Activated CD8-positive, alpha-beta memory T cell treated with anti-CD3 and anti-CD28 coated beads for 36 hours (primary cell): ENCODE data around the gene CPT2. TPM values are rescaled to one million over a fixed set of nuclear protein-coding genes. Genes with fewer than 3 reads are reported as not detected.
"Not testable (repeated sequence)": the region's sequence is repeated elsewhere in the genome, so short reads cannot be mapped to it uniquely, and the experiment has no call there.

ENCODE experiments used
- CTCF ChIA-PET: fragments of 350-600 bp; sonication (Branson Sonifier 250); formaldehyde crosslinking; loops from one replicate; lab custom pipeline; 2021; ENCODE audit warnings: antibody characterized with exemption; lab: Charles Lee
- POLR2A ChIA-PET: fragments of 350-600 bp; sonication (Branson Sonifier 250); formaldehyde crosslinking; loops from one replicate; lab custom pipeline; 2021; ENCODE audit warnings: antibody characterized with exemption; lab: Charles Lee
- total RNA-seq, 2 experiments: library from RNA; stranded (reverse); gene quantifications; one replicate each; pipeline ENCODE4 v1.2.3, GENCODE V29; 2021

The CPT2 gene
- total RNA-seq, 2 experiments from 2014 or later, result 19.6 to 21.6 TPM

DNA sequence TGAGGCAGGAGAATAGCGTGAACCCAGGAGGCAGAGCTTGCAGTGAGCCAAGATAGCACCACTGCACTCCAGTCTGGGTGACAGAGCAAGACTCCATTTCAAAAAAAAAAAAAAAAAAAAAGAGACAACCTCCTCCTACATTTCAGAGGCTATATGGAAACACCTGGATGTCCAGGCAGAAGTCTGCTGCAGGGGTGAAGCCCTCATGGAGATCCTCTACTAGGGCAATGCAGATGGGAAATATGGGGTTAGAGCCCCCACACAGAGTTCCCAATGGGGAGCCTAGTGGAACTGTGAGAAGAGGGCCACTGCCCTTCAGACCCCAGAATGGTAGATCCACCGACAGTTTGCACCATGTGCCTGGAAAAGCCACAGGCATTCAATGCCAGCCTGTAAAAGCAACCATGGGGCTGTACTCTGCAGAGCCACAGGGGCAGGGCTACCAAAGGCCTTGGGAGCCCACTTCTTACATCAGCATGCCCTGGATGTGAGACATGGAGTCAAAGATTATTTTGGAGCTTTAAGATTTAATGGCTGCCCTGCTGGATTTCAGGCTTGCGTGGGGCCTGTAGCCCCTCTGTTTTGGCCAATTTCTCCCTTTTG is 9.6 kb downstream of the CPT2 start:
- POLR2A ChIA-PET, result not testable (repeated sequence)
- CTCF ChIA-PET, result interaction anchor here (0.7 kb wide), 1 partner anchor 13 kb away, joined by 4 read pairs; no protein-coding TSS in a partner anchor

DNA sequence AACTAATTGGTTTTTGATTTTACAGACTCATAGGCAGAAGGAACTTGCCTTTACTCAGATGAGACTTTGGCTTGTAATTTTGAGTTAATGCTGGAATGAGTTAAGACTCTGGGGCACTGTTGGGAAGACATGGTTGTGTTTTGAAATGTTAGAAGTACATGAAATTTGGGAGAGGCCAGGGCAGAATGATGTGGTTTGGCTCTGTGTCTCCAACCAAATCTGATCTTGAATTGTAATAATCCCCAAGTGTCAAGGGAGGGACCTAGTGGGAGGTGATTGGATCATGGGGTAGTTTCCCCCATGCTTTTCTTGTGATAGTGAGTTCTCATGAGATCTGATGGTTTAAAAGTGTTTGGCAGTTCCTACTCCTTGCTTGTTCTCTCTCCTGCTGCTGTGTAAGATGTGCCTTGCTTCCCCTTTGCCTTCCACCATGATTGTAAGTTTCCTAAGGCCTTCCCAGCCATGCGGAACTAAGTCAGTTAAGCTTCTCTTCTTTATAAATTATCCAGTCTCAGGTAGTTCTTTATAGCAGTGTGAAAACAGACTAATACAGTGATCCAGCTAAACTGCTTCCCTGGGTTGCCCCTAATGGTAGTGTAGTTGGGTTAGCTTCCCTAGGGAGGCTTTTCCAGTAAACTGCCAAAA is 10.2 kb downstream of the CPT2 start:
- ChIA-PET POLR2A (no interaction called here), CTCF (no interaction called here)

- ChIA-PET CTCF (no interaction called here), POLR2A (no interaction called here)
These were observed 11.1 kb downstream of the CPT2 start for GRCh38 chr1:53207726-53208125.

DNA sequence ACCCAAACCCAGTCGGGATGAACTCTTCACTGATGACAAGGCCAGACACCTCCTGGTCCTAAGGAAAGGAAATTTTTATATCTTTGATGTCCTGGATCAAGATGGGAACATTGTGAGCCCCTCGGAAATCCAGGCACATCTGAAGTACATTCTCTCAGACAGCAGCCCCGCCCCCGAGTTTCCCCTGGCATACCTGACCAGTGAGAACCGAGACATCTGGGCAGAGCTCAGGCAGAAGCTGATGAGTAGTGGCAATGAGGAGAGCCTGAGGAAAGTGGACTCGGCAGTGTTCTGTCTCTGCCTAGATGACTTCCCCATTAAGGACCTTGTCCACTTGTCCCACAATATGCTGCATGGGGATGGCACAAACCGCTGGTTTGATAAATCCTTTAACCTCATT is 13.7 kb downstream of the CPT2 start:
- ChIA-PET CTCF (no interaction called here), POLR2A (no interaction called here)

- CTCF ChIA-PET, result no interaction called here
- POLR2A ChIA-PET, result no interaction called here
These were observed 14.3 kb downstream of the CPT2 start for GRCh38 chr1:53210954-53211353.

DNA sequence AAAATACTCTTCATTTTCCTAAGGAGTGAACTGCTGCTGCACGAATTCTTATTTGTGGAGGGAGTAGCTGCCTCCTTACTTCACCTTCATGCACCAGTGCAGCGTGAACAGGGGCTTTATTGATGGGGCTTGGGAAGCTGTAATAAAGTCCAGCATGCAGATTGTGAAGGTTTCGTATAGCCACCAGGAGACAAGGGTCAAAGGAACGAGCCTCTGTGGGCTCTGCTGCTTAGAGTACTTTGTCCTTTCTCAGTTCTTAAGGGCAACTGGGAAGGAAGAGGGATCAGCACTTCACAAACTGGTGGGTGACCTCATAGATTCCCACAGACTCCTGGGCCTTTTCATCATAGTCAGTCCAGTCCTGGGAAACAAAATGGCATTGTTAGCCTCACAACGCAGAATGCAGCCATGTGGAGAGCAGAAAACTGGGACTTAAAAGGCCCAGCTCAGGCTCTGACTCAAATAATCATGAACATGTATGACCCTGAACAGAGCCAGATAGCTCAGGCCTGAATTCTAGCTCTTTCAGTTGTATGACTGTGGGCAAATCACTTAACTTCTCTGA is 17.8 kb downstream of the CPT2 start:
- CTCF ChIA-PET, result no interaction called here
- POLR2A ChIA-PET, result no interaction called here

GRCh38 chr1:53218201-53218600 is 21.6 kb downstream of the CPT2 start:
- POLR2A ChIA-PET, result no interaction called here
- CTCF ChIA-PET, result no interaction called here

GRCh38 chr1:53219711-53220110 is 23.1 kb downstream of the CPT2 start:
- ChIA-PET CTCF (no interaction called here), POLR2A (no interaction called here)

DNA sequence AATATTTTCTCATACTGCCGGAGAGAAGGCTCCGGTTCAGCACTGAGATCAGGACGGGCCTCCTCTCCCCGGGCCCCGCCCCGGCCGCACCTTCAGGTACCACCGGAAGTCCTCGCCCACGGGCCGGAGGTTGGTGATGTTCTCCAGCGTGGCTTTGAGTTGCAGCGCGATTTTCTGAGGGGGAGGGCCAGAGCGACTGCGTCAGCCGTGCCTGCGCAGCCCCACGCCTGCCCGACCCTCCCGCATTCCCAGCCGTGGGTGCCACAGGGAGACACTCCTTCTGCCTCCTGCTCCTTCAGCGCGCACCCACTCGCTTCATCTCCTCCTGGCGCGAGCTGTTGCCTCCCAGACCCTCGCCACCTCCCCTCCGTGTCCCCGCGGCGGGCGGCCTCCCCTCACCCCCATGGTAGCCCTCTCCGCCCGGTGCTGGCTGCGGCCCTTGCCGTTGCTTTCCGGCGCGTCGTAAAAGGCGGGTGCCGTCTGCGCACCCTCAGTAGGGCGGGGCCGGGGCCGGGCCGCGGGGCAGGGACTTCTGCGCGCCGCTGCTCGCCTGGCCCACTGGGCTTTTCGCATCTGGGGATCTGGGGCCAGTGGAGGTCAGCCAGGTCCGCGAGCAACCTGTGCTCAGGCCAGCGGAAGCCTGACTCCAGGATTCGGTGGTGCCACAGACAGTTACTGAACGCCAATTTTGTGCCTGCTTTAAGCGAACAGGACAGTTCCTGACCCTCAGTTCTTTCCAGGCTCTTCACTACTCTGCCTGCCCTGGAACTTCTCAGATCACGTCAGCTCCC is 23.7 kb downstream of the CPT2 start, which contains the start of gene CZIB:
Gene CZIB (minus strand): TSS at position 464 of the 791 bp plus-strand sequence. CDS start 59 bp downstream, at position 405.
- ChIA-PET CTCF (no interaction called here), POLR2A (interaction anchor here (0.5 kb wide), 1 partner anchor 8 kb away, joined by 6 read pairs; no protein-coding TSS in a partner anchor)

DNA sequence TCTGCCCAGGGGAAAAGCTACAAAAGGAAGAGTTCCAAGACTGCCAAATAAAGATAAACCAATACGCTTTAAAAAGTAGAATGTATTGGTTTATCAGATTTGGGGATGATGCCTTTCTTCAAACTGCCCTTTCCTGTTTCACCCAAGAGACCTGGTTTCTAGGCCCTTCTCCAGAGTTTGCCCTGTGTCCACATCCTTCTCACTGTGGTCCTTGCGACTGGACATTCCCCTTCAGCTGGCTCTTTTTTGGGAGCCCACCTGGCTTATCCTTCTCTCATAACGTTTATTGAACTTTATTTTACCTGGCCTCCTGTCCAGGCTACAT is 24.3 kb downstream of the CPT2 start:
- POLR2A ChIA-PET, result interaction anchor here (0.5 to 1.2 kb wide), 2 partner anchors 9 to 18 kb away, joined by 3 to 6 read pairs; no protein-coding TSS in a partner anchor
- CTCF ChIA-PET, result no interaction called here

DNA sequence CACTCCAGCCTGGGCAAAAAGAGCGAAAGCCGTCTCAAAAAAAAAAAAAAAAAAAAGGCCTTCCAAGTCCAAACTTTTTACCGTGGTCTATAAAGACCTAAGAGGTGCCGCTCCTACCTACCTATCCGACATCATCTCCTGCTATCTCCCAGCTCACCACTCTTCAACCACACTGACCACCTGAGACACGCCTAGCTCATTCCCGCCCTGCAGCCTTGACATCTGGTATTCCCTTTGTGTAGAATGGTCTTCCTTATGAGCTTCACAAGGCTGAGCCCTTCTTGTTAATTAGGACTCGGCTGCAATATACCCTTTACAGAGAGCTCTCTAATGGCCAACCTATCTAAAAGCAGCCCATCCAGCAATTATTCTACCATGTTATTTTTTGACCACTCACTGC is 41.0 kb downstream of the CPT2 start:
- POLR2A ChIA-PET, result interaction anchor here (0.7 to 0.9 kb wide), 2 partner anchors 22 to 74 kb away, joined by 3 read pairs; no protein-coding TSS in a partner anchor
- CTCF ChIA-PET, result no interaction called here

DNA sequence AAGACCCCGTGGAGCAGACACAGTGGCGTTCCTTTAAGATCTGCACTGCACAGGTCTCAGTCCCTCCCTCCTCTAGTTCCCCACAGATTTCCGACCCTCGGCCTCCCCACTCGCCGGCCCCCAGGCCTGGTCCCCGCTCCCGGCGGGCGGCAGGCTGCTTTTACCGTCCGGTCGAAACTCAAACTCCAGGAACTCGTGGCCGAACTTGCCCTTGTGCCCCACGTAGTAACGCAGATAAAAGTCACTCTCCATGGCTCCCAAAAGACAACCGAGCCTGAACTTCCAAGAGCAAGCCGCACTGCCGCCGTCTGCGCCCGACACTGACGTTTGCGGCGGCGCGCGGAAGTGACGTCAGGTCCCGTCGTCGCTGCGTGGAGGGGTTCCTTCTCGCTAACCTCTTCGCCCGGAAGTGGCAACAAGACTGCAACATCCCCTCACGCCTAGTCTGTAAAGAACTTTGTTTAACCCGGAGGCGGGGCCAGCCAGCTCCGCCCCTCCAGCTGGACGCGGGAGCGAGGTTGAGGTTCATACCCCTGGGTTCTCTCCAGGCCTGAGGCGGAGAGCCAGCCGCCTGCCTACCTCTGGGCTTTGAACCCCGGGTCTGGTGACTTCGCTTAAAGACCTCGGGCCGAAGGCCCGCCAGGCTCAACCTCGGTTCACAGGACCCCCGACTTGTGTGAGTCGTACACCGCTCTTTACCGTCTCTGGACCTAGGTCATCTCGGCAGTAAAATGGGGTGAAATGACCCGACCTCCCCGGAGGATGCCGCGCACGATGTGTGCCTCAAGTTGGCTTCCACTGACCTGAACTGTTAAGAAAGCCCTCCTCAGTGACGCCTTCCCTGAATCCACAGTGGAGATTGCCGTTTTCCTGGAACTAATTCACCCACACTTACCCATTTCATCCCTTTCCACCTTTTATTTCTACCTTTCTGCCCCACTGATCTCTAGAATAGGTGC is 41.9 kb downstream of the CPT2 start, which contains the start of gene MAGOH:
Gene MAGOH (minus strand): TSS at position 322 of the 959 bp plus-strand sequence. CDS start 70 bp downstream, at position 252.
- CTCF ChIA-PET, result no interaction called here
- POLR2A ChIA-PET, result interaction anchor here (0.6 to 0.9 kb wide), 2 partner anchors 17 to 73 kb away, joined by 3 read pairs; no protein-coding TSS in a partner anchor

DNA sequence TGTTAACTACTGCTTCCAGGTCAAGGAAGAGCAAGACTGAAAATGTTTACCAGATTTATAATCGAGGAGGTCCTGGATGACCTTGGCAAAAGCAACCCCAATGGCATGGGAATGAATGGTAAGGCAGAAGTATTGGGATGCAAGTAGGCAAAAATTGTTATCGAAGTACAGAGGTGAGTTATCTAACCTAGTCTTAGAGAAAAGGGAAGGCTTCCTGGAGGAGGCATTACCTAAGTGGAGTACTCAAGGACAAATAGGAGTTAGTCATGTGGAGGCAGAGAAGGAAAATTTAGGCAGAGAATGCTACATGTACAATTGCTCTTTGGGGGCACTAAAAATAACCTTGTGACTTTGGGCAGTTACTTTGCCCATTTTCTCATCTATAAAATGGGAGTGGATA is 45.2 kb downstream of the CPT2 start:
- ChIA-PET POLR2A (no interaction called here), CTCF (no interaction called here)

DNA sequence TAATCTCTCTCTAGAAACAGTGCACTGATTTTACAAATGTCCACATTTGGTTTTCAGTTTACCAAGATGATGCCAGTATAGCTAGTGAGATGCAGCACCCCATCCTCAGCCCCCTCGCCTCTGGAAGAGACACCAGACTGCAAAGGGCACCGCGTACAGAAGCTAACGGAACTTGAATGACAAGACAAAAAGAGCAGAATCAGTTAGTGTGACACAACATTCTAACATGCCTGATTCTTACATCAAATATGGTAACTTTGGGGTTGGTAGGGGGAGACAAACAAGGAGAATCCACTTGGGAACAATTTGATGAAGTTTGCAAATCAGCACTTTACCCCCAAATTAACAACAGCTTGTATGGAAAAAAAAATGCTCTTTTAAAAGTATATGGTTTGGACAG is 45.8 kb downstream of the CPT2 start:
- CTCF ChIA-PET, result no interaction called here
- POLR2A ChIA-PET, result no interaction called here

- CTCF ChIA-PET, result no interaction called here
- POLR2A ChIA-PET, result no interaction called here
These were observed 47.5 kb downstream of the CPT2 start for GRCh38 chr1:53244141-53244540.

DNA sequence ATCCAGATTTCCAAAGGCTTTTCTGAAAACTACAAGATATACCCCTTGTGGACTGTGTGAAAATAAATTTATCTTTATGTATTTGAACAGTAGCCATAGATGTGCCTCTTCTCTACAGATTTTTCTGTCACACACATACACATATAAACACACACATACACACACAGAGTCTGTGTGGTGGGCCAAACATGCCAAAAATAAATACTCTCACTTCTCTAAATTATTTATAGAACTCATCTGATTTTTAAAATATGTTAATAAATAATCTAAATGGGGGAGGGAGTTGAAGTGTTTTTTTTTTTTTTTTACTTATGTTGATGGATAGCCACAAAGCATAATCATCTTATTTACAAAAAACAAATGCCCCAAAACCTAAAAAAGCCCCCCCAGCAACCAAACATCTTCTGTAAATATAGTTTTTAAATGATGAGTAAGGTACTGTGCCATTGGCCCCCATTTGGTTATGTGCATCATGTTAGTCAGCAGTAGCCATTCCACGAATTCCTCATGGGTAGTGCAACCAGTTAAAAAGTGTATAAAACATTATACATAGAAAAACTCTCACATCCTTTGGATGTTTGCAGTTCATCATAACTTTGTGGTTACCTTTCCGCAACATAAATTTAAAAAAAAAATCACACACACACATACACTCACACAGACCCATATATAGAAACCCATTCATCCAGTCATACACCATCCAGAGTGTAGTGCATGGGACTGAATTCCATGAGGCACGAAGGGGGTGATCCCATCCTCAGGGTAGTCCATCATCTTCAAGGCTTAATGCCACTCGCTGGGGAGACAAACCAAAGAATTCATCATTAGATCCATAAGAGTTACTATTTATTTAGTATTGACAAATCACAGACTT is 49.9 kb downstream of the CPT2 start:
- POLR2A ChIA-PET, result no interaction called here
- CTCF ChIA-PET, result no interaction called here

DNA sequence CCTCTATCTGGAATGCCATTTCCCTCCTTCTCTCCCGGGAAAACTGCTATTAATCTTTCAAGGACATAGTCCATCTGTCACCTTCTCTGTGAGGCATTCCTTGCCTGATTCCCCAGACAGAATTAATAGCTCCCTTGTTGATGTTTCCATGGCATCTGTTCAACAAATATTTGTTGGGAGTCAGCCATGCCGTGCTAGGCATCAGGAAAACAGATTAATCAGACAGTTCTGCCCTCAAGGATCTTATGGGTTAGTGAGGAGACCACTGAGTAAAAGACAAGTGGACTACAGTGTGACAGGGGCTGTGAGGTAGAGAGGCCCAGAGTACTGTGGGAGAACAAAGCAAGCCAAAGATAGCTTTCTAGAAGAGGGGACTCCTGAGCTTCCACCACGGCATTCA is 53.1 kb downstream of the CPT2 start:
- ChIA-PET POLR2A (no interaction called here), CTCF (no interaction called here)

DNA sequence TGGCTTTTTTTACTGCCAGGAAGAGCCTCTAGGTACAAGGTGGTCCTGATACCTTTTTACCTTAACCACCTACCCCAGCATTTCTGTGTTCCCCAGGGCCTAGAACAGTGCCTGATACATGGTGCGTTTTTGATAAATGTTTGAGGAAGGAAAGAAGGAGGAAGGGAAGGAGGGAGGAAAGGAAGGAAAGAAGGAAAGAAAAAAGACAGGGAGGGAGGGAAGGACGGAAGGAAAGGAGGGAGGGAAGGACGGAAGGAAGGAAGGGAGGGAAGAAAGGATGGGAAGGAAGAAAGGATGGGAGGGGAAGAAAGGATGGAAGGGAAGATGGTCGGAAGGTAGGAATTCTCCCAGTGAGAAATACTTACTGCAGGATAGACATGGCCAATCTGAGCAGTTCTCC is 53.7 kb downstream of the CPT2 start:
- POLR2A ChIA-PET, result no interaction called here
- CTCF ChIA-PET, result no interaction called here
